EH (cell line): Measurements from ENCODE around the gene IL10.

ENCODE experiments used
- DNase-seq: peaks from one replicate; pipeline ENCODE4 v3.0.0-alpha.2; 2015; ENCODE audit warnings: low read depth

IL10 gene

DNA sequence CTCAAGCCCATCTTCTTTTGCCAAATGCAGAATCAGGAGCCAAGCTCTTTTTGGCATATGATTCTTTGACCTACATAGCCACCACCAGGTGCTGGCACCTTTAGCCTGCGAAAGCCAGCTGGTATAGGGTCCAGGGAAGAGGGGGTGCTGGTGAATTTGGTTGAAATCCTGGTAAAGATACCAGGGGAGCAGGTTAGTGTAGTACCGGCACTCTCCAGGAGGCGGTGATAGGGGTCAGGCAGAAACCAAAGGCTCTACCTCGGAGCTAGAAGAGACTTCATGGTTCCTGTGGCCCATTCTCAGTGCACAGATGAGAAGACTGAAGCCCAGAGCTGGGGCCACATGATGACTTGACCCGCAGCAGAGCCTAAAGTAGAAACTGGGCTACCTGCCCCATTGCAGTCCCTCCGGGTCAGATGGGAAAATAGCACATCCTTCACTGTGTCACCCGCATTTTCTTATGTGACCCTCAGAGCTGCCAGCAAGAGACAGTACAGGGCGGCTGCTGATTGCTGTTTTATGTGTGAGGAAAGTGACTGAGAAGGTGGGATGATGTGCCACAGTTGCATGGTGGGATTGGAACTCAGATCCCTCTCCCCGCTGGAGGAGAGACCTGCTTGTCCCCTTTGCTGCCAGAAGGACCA is 37.7 kb downstream of the IL10 start:
- peak; percentile 56 for DNase-seq

DNA sequence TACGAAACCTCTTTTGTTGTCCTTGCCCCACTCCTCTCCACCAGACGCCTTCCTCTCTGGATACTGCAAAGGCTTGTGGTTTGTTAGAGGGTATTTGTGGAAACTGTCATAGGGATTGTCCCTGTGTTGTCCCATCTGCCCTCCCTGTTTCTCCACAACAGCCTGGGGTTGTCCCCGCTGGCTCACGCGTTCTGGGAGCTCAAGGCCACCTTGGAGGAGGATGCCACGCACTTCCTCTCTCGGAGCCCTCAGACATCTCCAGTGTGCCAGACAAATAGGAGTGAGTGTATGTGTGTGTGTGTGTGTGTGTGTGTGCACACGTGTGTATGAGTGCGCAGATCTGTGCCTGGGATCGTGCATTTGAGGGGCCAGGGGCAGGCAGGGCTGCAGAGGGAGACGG is 39.3 kb downstream of the IL10 start:
- no peak for DNase-seq

DNA sequence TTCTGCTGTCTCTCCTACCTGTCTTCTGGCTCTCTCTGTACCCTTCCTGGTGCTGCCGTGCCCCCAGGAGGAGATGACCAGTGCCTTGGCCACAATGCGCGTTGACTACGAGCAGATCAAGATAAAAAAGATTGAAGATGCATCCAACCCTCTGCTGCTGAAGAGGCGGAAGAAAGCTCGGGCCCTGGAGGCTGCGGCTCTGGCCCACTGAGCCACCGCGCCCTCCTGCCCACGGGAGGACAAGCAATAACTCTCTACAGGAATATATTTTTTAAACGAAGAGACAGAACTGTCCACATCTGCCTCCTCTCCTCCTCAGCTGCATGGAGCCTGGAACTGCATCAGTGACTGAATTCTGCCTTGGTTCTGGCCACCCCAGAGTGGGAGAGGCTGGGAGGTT is 39.8 kb downstream of the IL10 start:
- no peak for DNase-seq

DNA sequence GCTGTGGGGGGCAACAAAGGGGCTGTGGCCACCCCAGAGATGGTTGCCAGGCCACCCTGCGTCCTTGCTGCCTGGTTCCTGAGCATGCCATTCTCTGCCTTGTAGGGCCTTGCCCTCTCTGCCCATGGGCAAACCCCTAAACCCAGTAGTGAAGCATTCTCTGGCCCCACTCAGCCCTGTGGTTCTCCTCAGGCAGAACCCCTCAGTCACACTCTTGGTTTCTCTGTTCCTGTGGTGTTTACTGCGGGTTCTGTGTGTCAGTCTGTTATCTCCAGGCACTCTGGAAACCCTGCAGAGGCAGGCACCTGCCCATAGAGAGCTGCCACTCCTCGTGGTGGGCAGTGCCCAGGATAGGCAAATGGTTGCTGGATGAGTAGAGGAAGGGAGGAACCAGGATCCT is 42.8 kb downstream of the IL10 start:
- DNase-seq: no peak

DNA sequence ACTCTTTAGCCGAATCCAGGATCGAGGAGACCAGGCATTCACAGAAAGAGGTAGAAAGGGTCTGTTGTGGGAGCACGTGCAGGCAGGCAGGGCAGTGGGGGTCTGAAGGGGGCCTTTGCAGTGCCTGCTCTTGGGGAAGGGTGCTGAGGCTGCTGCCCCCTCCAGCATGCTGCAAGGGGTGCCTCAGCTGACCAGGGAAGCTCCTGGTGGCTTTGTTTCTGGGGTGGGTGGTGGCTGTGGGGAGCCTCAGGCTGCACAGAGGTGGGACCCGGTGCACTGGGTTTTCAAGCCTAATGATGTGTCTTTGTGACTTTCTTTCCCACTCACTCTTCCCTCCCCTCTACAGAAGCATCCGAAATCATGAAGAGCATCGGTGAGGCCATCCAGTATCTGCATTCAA is 43.2 kb downstream of the IL10 start:
- DNase-seq: no peak

DNA sequence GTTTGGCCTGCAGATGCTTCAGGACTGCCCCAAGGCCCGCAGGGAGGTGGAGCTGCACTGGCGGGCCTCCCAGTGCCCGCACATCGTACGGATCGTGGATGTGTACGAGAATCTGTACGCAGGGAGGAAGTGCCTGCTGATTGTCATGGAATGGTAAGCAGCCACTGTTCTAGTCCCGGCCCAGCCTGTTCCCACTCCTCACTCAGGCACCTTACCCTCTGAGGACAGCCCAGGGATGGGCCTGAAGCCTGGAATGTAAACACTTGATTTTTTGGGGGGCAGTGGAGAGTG is 43.7 kb downstream of the IL10 start:
- DNase-seq: no peak

DNA sequence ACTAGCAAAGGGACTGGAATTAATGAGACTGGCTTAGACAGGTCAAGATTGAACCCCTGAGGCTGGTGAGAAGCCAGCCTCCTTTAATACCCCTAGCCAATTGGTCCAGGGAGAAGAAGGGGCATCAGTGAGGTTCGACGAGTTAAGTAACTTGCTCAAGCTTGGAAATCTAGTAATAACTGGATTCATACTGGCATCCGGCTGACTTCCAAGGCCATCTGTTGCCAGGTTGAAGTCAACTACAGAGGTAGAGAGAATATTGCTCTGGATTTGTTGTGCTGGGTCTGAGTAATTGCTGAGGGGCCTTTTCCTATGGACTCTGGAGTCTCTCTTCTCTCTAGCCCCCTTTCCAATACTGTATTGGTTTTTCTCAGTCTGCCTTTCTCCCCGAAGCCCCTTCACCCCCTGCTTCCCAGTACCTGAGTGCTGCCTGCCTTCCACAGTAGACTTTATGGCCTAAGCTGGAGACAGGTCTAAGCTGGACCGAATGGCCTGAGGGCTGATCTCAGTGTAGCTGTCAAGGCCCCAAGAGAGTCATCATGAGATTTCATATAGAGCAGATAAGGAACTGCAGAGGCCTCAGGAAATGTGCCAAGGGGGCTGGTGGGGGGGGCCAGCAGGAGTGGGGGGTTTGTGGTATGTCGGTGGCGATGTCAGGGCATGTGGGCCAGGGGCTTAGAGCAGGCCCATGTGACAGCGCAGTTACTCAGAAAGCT is 44.2 kb downstream of the IL10 start:
- no peak for DNase-seq

DNA sequence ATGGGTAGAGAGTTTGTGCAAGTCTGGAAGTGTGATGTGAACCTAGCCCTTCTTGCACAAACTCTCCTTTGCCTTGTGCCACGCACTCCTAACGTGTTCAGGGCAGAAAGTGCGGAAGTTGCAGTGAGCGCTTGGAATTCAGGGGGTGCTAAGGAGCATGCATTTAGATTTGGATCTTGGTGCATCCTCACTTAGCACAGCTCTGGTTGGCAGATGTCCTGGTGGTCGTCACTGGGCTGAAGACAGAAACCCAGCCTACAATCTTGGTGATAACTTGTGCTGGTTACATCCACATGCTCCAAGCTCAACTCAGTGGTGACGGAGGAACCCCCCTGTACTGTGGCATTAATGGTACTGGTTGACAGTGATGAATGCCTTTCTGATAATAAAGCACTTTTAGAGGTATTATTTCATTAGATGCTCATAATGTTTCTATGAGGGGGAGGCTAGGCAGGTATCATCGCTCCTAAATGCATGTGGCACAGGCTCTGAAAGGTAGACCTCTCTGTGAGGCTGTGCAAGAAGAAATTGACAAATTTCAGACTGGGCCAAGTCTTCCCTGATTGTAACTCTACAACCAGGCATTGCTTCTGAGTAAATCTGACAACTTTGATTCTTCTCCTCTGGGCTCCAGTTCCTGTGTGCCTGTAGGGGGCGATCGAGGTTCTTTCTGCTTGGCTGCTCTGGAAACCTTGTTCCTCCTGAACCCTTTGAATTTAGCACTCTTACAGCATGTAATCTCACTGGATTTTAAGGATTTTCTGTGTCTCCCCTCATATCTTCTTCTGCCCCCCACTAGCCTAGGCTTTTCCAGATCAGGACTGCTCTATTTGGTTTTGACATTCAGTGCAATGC is 47.0 kb downstream of the IL10 start:
- DNase-seq: peak; percentile 56

DNA sequence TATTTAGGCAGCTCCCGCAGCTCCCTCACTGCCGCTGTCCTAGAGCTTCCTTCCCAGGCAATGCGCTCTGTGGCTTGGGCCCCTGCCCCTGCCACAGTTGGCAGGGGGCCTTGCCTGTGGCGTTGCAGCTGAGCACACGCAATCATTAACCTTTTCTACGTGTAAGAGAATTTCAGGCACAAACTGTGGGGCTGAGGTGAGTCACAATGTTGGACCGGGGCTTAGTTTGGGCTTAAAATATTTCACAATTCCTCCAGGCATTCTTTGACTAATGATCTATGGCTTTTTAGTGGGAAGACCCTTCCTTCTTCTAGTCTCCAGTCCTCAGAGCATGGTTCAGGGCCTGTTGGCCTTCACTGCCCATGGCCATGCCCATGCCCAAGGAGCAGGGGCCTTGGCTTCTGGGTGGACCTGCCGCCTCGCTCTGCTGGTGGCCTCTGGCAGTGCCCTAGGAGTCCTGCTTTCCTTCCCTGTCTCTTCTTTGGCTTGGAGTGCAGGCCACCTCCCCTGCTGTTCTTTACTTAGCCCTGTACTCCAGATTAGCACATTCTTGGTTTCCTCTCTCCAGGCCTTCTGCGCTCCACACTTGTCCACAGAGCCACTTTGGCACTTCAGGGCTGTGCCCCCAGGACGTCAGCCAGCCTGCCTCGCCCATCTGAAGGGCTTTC is 48.4 kb downstream of the IL10 start:
- peak; percentile 75 for DNase-seq

DNA sequence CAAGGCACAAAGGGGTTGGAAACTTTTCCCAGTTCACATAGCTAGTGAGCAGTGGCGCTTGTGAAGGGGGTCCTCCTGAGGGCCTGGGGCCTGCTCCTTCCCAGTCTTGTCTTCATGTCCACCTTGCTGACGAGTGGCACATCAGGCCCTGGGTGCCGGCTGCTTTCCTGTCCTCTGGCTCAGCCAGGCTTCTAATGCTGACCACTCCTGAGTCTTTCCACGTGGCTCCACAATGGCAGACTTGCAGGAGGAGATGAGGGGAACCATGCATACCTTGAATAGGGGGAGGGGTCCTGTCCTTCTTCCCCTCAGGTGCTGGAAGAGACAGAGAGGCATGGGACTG is 48.9 kb downstream of the IL10 start:
- DNase-seq: no peak

DNA sequence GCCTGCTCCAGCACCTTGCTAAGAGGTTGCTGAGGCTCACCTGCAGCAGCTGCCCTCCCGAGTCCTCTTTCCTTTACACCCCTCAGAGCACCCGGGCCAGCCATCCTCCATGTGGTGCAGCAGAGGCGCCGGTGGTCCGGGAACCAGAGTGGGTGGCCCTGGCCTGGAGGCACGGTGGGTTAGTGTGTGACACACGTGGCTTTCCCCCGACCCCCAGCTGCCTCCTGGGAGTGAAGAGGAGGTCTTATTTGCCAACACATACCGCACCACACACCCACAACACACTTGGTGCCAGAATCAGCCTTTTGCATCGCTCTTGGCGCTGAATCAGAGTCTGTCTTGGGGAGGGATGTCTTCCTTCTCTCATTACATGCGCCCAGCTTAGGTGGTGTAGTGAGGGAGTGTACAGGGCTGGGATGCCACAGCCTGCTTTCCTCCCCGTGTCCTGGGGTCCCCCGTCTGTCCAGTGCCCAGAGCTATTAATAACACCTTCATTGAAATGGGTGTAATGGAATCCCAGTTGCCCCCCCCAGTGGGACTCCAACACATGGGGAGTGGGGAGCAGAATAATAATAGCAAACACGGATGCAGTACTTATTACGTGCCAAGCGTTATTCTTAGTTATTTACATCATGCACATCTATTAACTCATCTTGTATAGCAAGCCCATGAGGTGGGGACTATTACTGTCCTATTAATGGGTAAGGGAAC is 49.4 kb downstream of the IL10 start:
- no peak for DNase-seq

DNA sequence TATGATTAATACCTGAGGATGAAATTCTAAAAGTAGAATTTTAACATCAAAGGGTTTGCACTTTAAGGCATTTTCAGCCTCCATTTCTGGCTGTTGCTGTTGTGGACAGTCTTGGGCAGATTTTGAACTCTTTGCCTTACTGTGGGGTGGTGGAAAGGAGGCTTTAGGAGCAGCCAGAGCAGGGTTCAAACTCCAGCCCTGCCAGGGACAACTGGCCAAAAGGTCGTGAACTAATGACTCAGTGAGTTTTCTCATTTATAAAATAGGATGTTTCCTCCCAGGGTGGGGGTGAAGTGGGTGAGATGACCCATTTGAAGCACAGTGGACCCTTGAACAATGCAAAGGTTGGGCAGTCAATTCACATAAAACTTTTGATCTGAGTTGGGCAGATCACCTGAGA is 50.8 kb downstream of the IL10 start:
- no peak for DNase-seq

DNA sequence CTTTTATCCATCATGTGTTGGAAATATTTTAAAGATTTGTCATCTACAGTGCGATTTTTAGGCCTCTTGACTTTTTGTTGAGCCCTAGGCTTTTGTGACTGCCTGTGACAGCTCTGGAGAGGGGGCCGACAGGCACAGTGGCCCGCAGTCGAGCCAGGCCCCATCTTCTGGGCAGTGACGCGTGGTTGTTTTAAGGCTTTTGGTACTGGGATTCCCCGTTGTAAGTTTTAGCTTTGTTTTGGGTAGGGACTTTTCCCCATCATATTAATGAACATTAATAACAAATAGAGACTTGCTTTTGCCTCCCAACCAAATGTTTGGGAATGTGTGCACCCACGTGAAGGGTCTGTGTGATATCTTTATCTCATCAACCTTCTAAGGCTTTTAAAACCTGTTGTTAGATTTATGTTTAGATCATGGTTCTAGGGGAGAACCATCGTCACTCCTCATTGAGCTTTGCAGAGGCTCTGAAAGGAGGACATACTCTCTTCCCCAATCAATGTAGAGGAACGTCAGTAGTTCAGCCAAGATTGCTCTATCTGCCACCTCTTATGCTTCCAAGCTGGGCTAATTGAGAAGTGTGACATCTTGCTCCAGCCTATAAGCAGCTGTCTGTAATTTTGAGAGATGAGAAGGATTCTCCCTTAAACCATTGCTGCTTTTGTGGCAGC is 53.0 kb downstream of the IL10 start:
- no peak for DNase-seq

DNA sequence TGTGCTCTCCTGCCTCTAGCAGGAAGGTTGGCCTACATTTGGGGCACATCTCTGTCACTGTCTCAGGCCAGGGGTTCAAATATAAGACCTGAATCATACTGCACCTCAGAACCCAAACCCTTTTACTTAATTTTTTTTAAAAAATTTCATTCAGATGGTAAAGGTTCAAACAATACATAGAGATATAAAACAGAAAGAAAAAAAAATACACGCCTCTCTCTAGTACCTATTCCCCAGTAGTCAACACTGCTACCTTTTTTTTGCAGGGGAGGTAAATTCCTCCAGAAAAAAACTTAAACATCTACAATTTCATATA is 54.7 kb downstream of the IL10 start:
- DNase-seq: no peak
